GM23248 (cell line): ENCODE data around the gene RRBP1. TPM values are rescaled to one million over a fixed set of nuclear protein-coding genes. Genes with fewer than 3 reads are reported as not detected.

Source experiments
- DNase-seq: peaks from one replicate; pipeline ENCODE4 v3.0.0-alpha.2; 2015
- H2AFZ ChIP-seq: fragments of 200-600 bp; sonication (generic); 2 replicates; pipeline ENCODE4 v1.6.1; 2016; ENCODE audit warnings: antibody characterized with exemption
- H3F3A ChIP-seq: fragments of 200-600 bp; sonication (generic); 2 replicates; pipeline ENCODE4 v1.6.1; 2016; ENCODE audit warnings: mild to moderate bottlenecking, antibody characterized with exemption, mixed run types; ENCODE audit not compliant: insufficient read depth
- H3K27ac ChIP-seq: fragments of 200-600 bp; sonication (generic); 2 replicates; pipeline ENCODE4 v1.5.1; 2016; ENCODE audit warnings: mild to moderate bottlenecking
- H3K27me3 ChIP-seq: fragments of 200-600 bp; sonication (generic); replicated peaks from 2 replicates; pipeline ENCODE4 v1.6.1; 2016; ENCODE audit warnings: mild to moderate bottlenecking; ENCODE audit not compliant: insufficient read depth
- H3K36me3 ChIP-seq: fragments of 200-600 bp; sonication (generic); 2 replicates; pipeline ENCODE4 v1.6.1; 2016; ENCODE audit warnings: low read depth, mild to moderate bottlenecking
- H3K4me1 ChIP-seq: fragments of 200-600 bp; sonication (generic); 2 replicates; pipeline ENCODE4 v1.6.1; 2016; ENCODE audit warnings: mild to moderate bottlenecking; ENCODE audit not compliant: insufficient read depth
- H3K4me2 ChIP-seq: fragments of 200-600 bp; sonication (generic); one replicate; pipeline ENCODE4 v1.6.1; 2016; ENCODE audit warnings: mild to moderate bottlenecking; ENCODE audit not compliant: unreplicated experiment
- H3K4me3 ChIP-seq: fragments of 200-600 bp; sonication (generic); 2 replicates; pipeline ENCODE4 v1.5.1; 2016; ENCODE audit warnings: mild to moderate bottlenecking
- H3K79me2 ChIP-seq: fragments of 200-600 bp; sonication (generic); 2 replicates; pipeline ENCODE4 v1.6.1; 2016; ENCODE audit warnings: mild to moderate bottlenecking; ENCODE audit not compliant: insufficient read depth
- H3K9ac ChIP-seq: fragments of 200-600 bp; sonication (generic); 2 replicates; pipeline ENCODE4 v1.6.1; 2016; ENCODE audit warnings: mild to moderate bottlenecking
- H3K9me2 ChIP-seq: fragments of 200-600 bp; sonication (generic); 2 replicates; pipeline ENCODE4 v1.6.1; 2016; ENCODE audit warnings: mixed run types, mild to moderate bottlenecking, moderate library complexity; ENCODE audit not compliant: insufficient read depth
- H3K9me3 ChIP-seq: fragments of 200-600 bp; sonication (generic); one replicate; pipeline ENCODE4 v1.6.1; 2017; ENCODE audit warnings: low read depth
- H4K20me1 ChIP-seq: fragments of 200-600 bp; sonication (generic); 2 replicates; pipeline ENCODE4 v1.6.0; 2016; ENCODE audit not compliant: insufficient read depth
- EZH2 ChIP-seq: fragments of 200-600 bp; sonication (generic); IDR thresholded peaks from 2 replicates; pipeline ENCODE4 v1.6.1; 2018; ENCODE audit warnings: antibody characterized with exemption, mild to moderate bottlenecking; ENCODE audit not compliant: insufficient read depth, poor library complexity, severe bottlenecking
- EZH2phosphoT487 ChIP-seq: fragments of 200-600 bp; sonication (generic); IDR thresholded peaks from 2 replicates; pipeline ENCODE4 v1.6.1; 2018; ENCODE audit warnings: antibody characterized with exemption, moderate library complexity, mild to moderate bottlenecking, low read depth; ENCODE audit not compliant: insufficient read depth
- WGBS, 2 experiments: methylation state at CpG; one replicate each; pipeline ENCODE4 v1.1.6; 2015 to 2017; ENCODE audit warnings: low lambda C conversion rate in 2 of 2, low coverage in 1 of 2; ENCODE audit errors: missing lambda C conversion rate in 2 of 2; 5-methylcytosine and 5-hydroxymethylcytosine counted together
- in situ Hi-C: fragments of 300-500 bp; cut with MboI; formaldehyde crosslinking; loops from 2 replicates; pipeline ENCODE4 v1.15.0; 2020
- polyA plus RNA-seq: library from polyadenylated mRNA; unstranded; fragments of >200 nt; fragmentation: Nextera tagmentation; extraction: Ambion mirVana; gene quantifications from 2 replicates; pipeline ENCODE4 v1.2.1, GENCODE V29; 2016
- total RNA-seq: library from RNA; depleted of rRNA; stranded (reverse); fragments of >200 nt; shearing (Covaris generic); gene quantifications from 2 replicates; pipeline ENCODE4 v1.2.3, GENCODE V29; 2014

The RRBP1 gene
- total and polyA plus RNA-seq, 2 experiments from 2014 or later: 127 to 182 TPM

- Histone ChIP-seq H3K4me2 (no peak overlapping the region), H3F3A (peaks cover 2% of the 10 kb centered on the region; the same call in 1 of the 2 replicates), H3K4me1 (peaks cover 11% of the 10 kb centered on the region), H3K27ac (peak overlapping the region; percentile 2; the same call in 1 of the 2 replicates), H3K36me3 (peaks cover 5% of the 10 kb centered on the region; the same call in 1 of the 2 replicates), H3K4me3 (no peak overlapping the region), H3K9me3 (no peaks in the 10 kb centered on the region), H2AFZ (no peak overlapping the region), H3K27me3 (no peaks in the 10 kb centered on the region), H3K9ac (no peak overlapping the region; the same call in 1 of the 2 replicates), H4K20me1 (peaks cover 3% of the 10 kb centered on the region; the same call in 1 of the 2 replicates), H3K9me2 (no peaks in the 10 kb centered on the region), H3K79me2 (peaks cover 98% of the 10 kb centered on the region)
- TF ChIP-seq EZH2 (no peak), EZH2phosphoT487 (no peak)
- peak; percentile 60 for DNase-seq
- in situ Hi-C loops: loop anchor here (25.0 kb wide), 1 partner anchor 642 kb away; the partner anchor contains the start of gene ZNF133
- 63 to 65% methylated on average over 10 of the region's 10 CpGs for WGBS, 2 experiments
These were observed 36.4 kb downstream of the RRBP1 start for GRCh38 chr20:17645546-17646208.

- no peak overlapping the region for H2AFZ ChIP-seq
- H3K4me2 ChIP-seq: no peak overlapping the region
- no peak for TF ChIP-seq EZH2
- peaks cover 4% of the 10 kb centered on the region for H3K4me1 ChIP-seq
- no peaks in the 10 kb centered on the region for H3K9me2 ChIP-seq
- H3K27me3 ChIP-seq: no peaks in the 10 kb centered on the region
- peaks cover 5% of the 10 kb centered on the region; the same call in 1 of the 2 replicates for H3K36me3 ChIP-seq
- H4K20me1 ChIP-seq: peaks cover 3% of the 10 kb centered on the region; the same call in 1 of the 2 replicates
- no peak overlapping the region for H3K9ac ChIP-seq
- in situ Hi-C loops: loop anchor here (25.0 kb wide), 1 partner anchor 642 kb away; the partner anchor contains the start of gene ZNF133
- no peak overlapping the region for H3K27ac ChIP-seq
- H3K79me2 ChIP-seq: peaks cover 98% of the 10 kb centered on the region
- H3K4me3 ChIP-seq: no peak overlapping the region
- H3K9me3 ChIP-seq: no peaks in the 10 kb centered on the region
- no peak for DNase-seq
- no peaks in the 10 kb centered on the region for H3F3A ChIP-seq
- 91 to 92% methylated on average over 14 of the region's 14 CpGs for WGBS, 2 experiments
These were observed 37.0 kb downstream of the RRBP1 start for GRCh38 chr20:17645010-17645409.

GRCh38 chr20:17644451-17644850 is 37.6 kb downstream of the RRBP1 start:
- no peak overlapping the region for H3K4me2 ChIP-seq
- in situ Hi-C loops: loop anchor here (25.0 kb wide), 1 partner anchor 643 kb away; the partner anchor contains the start of gene ZNF133
- WGBS, 2 experiments: 69 to 72% methylated on average over 13 of the region's 13 CpGs

GRCh38 chr20:17643531-17644188 is 38.4 kb downstream of the RRBP1 start:
- in situ Hi-C loops: loop anchor here (25.0 kb wide), 1 partner anchor 644 kb away; the partner anchor contains the start of gene ZNF133
- Histone ChIP-seq H3K27ac (0 out of 2 replicates have a peak overlapping the region, but pooled peaks have one; percentile 4), H3K9me3 (no peaks in the 10 kb centered on the region), H3K9me2 (no peaks in the 10 kb centered on the region), H3F3A (no peaks in the 10 kb centered on the region), H3K9ac (peak overlapping the region; percentile 33), H2AFZ (no peak overlapping the region), H4K20me1 (peaks cover 3% of the 10 kb centered on the region; the same call in 1 of the 2 replicates), H3K27me3 (no peaks in the 10 kb centered on the region), H3K4me2 (no peak overlapping the region), H3K36me3 (peaks cover 9% of the 10 kb centered on the region; the same call in 1 of the 2 replicates), H3K4me1 (no peaks in the 10 kb centered on the region), H3K79me2 (peaks cover 100% of the 10 kb centered on the region), H3K4me3 (no peak overlapping the region)
- TF ChIP-seq EZH2 (no peak), EZH2phosphoT487 (no peak)
- WGBS, 2 experiments: 59 to 66% methylated on average over 10 of the region's 10 CpGs
- DNase-seq: no peak

More at GRCh38 chr20:17644451-17644850, 37.6 kb downstream of the RRBP1 start:
- Histone ChIP-seq H4K20me1 (peaks cover 3% of the 10 kb centered on the region; the same call in 1 of the 2 replicates), H3K27me3 (no peaks in the 10 kb centered on the region), H3K9me3 (no peaks in the 10 kb centered on the region), H3K27ac (0 out of 2 replicates have a peak overlapping the region, but pooled peaks have one; percentile 4), H3K9me2 (no peaks in the 10 kb centered on the region), H3F3A (no peaks in the 10 kb centered on the region), H3K36me3 (peaks cover 5% of the 10 kb centered on the region; the same call in 1 of the 2 replicates), H3K79me2 (peaks cover 99% of the 10 kb centered on the region), H3K4me3 (no peak overlapping the region), H2AFZ (no peak overlapping the region), H3K4me1 (no peaks in the 10 kb centered on the region), H3K9ac (no peak overlapping the region)
- DNase-seq: no peak
- TF ChIP-seq EZH2: no peak
- no peak for TF ChIP-seq EZH2phosphoT487
